Cerebellar nuclear complex (tissue), 1 donor: Measurements from ENCODE around the gene GGCX.

Experiments
- DNase-seq, 2 experiments: peaks; one replicate each; lab custom pipeline; 2025; lab: John Stamatoyannopoulos, UW

GGCX gene

GRCh38 chr2:85541753-85542457, 19.4 kb downstream of the GGCX start:
- DNase-seq, result no peak

- no peak for DNase-seq
Measured at GRCh38 chr2:85541262-85541661, 20.0 kb downstream of the GGCX start.

- no peak for DNase-seq
Measured at GRCh38 chr2:85540133-85540648, 21.1 kb downstream of the GGCX start.

GRCh38 chr2:85539361-85540132, 21.7 kb downstream of the GGCX start:
- DNase-seq, result no peak

GRCh38 chr2:85538507-85539360, 22.6 kb downstream of the GGCX start, which contains the start of gene MAT2A:
TSS of gene MAT2A (plus strand) at chr2:85539168. CDS start at chr2:85539288, 120 bp downstream.
- DNase-seq, result peak; percentile 28 to 70

- DNase-seq, result no peak
Measured at GRCh38 chr2:85537600-85538506, 23.4 kb downstream of the GGCX start.

GRCh38 chr2:85536479-85536878, 24.8 kb downstream of the GGCX start:
- DNase-seq, result no peak

GRCh38 chr2:85534881-85535280, 26.4 kb downstream of the GGCX start:
- DNase-seq, result no peak

- DNase-seq, result no peak
Measured at GRCh38 chr2:85534099-85534498, 27.2 kb downstream of the GGCX start.

- no peak for DNase-seq
Measured at GRCh38 chr2:85531589-85531988, 29.7 kb downstream of the GGCX start.

- no peak for DNase-seq
Measured at GRCh38 chr2:85529809-85530208, 31.5 kb downstream of the GGCX start.

- DNase-seq, result no peak
Measured at GRCh38 chr2:85528355-85528754, 32.9 kb downstream of the GGCX start.

GRCh38 chr2:85527787-85528186, 33.5 kb downstream of the GGCX start:
- no peak for DNase-seq

GRCh38 chr2:85525567-85525966, 35.7 kb downstream of the GGCX start:
- no peak for DNase-seq

- no peak for DNase-seq
Measured at GRCh38 chr2:85525029-85525428, 36.3 kb downstream of the GGCX start.

- DNase-seq, result no peak
Measured at GRCh38 chr2:85524336-85524908, 36.9 kb downstream of the GGCX start.

- no peak for DNase-seq
Measured at GRCh38 chr2:85523903-85524335, 37.4 kb downstream of the GGCX start.

GRCh38 chr2:85523062-85523902, 38.0 kb downstream of the GGCX start:
- DNase-seq, result no peak

- no peak for DNase-seq
Measured at GRCh38 chr2:85522090-85522647, 39.1 kb downstream of the GGCX start.
